DND-41 (cell line): Measurements from ENCODE around the gene CPED1.

Experiments used
- EZH2 ChIP-seq: IDR thresholded peaks from 3 replicates; pipeline ENCODE4 v1.6.1; 2012; ENCODE audit warnings: borderline replicate concordance, low read depth, mild to moderate bottlenecking, moderate library complexity, low read length, inconsistent platforms; ENCODE audit not compliant: severe bottlenecking
- TF ChIP-seq, protein P1 (sequence below): IDR thresholded peaks from 2 replicates; pipeline ENCODE4 v1.5.1; 2012; ENCODE audit warnings: borderline replicate concordance, low read length, moderate library complexity, mild to moderate bottlenecking; ENCODE audit not compliant: poor library complexity, severe bottlenecking; ENCODE audit errors: extremely low read depth

DNA sequence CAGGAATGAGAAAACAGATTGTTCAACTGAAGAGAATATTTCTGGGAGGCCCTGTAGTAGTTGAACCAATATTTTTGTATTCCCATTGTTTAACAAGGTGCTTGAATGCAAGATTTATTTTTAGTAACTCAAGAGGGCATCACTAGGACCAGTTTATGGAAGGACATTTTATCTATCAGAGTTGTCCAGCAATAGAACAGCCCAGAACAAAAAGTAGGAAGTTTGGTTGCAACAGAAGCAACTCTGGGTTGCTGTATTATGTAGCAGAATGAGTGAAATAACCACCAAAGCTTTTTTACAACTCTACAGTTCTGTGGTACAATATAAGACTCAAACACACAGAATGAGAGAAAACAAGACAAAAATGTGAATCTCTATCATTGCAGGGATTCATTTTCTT, 34.7 kb downstream of the CPED1 start:
- TF ChIP-seq, protein P1, sequence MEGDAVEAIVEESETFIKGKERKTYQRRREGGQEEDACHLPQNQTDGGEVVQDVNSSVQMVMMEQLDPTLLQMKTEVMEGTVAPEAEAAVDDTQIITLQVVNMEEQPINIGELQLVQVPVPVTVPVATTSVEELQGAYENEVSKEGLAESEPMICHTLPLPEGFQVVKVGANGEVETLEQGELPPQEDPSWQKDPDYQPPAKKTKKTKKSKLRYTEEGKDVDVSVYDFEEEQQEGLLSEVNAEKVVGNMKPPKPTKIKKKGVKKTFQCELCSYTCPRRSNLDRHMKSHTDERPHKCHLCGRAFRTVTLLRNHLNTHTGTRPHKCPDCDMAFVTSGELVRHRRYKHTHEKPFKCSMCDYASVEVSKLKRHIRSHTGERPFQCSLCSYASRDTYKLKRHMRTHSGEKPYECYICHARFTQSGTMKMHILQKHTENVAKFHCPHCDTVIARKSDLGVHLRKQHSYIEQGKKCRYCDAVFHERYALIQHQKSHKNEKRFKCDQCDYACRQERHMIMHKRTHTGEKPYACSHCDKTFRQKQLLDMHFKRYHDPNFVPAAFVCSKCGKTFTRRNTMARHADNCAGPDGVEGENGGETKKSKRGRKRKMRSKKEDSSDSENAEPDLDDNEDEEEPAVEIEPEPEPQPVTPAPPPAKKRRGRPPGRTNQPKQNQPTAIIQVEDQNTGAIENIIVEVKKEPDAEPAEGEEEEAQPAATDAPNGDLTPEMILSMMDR: no peak
- no peak for TF ChIP-seq EZH2
